Astrocyte of the cerebellum (primary cell): ENCODE measurements around the gene CYP26A1.
A peak's percentile ranks its signal among the peaks of the same experiment; 100 is the strongest.

Experiments used
- DNase-seq: peaks from one replicate; pipeline ENCODE4 v3.0.0-alpha.2; 2011; ENCODE audit warnings: low read depth
- H3K4me3 ChIP-seq: 2 replicates; pipeline ENCODE4 v1.5.1; 2011; ENCODE audit warnings: mild to moderate bottlenecking, low read depth, low read length, moderate library complexity
- CTCF ChIP-seq: IDR thresholded peaks from 2 replicates; pipeline ENCODE4 v1.5.1; 2012; ENCODE audit warnings: low read length, low read depth, moderate library complexity, mild to moderate bottlenecking; ENCODE audit errors: missing control alignments
- in situ Hi-C: cut with HindIII; loops from 2 replicates; pipeline ENCODE4 v1.10.0; 2017; ENCODE audit warnings: low sequenced_read_pairs

The CYP26A1 gene

GRCh38 chr10:93072713-93073538 is 767 bp upstream of the CYP26A1 start:
- in situ Hi-C loops: no loop called here
- no peak for TF ChIP-seq CTCF

GRCh38 chr10:93074147-93074596 is 479 bp downstream of the CYP26A1 start:
- peak overlapping the region; percentile 23 for H3K4me3 ChIP-seq
- in situ Hi-C loops: no loop called here
- DNase-seq: no peak
- TF ChIP-seq CTCF: no peak

More at GRCh38 chr10:93072713-93073538, 767 bp upstream of the CYP26A1 start:
- H3K4me3 ChIP-seq: peak overlapping the region; percentile 23
- DNase-seq: no peak

GRCh38 chr10:93074597-93075368 is 1.1 kb downstream of the CYP26A1 start:
- DNase-seq: no peak
- peak overlapping the region; percentile 23 for H3K4me3 ChIP-seq
- in situ Hi-C loops: no loop called here
- TF ChIP-seq CTCF: no peak

GRCh38 chr10:93075369-93076221 is 1.9 kb downstream of the CYP26A1 start:
- H3K4me3 ChIP-seq: no peak overlapping the region
- no peak for TF ChIP-seq CTCF
- DNase-seq: no peak
- in situ Hi-C loops: no loop called here

- no peak overlapping the region for H3K4me3 ChIP-seq
- TF ChIP-seq CTCF: no peak
- in situ Hi-C loops: no loop called here
- no peak for DNase-seq
These were observed 3.2 kb downstream of the CYP26A1 start for GRCh38 chr10:93076871-93077270.

GRCh38 chr10:93077860-93078337 is 4.2 kb downstream of the CYP26A1 start:
- in situ Hi-C loops: no loop called here
- TF ChIP-seq CTCF: no peak
- no peak overlapping the region for H3K4me3 ChIP-seq
- DNase-seq: no peak
